GM10248 (cell line): Measurements from ENCODE around the gene ALOX12.

Source experiments
- CTCF ChIA-PET: fragments of 300-600 bp; sonication (Branson Sonifier 250); formaldehyde crosslinking; extraction: SDS; loops from one replicate; lab custom pipeline; 2021; ENCODE audit warnings: antibody characterized with exemption; lab: Yijun Ruan, JAX
- POLR2A ChIA-PET: fragments of 350-650 bp; sonication (Branson Sonifier 250); formaldehyde crosslinking; extraction: SDS; loops from one replicate; lab custom pipeline; 2020; ENCODE audit warnings: antibody characterized with exemption; lab: Yijun Ruan, JAX
- DNase-seq: peaks from one replicate; pipeline ENCODE4 v3.0.0; 2012; ENCODE audit errors: extremely low spot score
- TF ChIP-seq, protein P1 (sequence below): IDR thresholded peaks from 2 replicates; pipeline ENCODE4 v1.5.1; 2012; ENCODE audit warnings: mild to moderate bottlenecking, low read depth; ENCODE audit errors: extremely low read depth, missing control alignments, control extremely low read depth

ALOX12 gene

DNA sequence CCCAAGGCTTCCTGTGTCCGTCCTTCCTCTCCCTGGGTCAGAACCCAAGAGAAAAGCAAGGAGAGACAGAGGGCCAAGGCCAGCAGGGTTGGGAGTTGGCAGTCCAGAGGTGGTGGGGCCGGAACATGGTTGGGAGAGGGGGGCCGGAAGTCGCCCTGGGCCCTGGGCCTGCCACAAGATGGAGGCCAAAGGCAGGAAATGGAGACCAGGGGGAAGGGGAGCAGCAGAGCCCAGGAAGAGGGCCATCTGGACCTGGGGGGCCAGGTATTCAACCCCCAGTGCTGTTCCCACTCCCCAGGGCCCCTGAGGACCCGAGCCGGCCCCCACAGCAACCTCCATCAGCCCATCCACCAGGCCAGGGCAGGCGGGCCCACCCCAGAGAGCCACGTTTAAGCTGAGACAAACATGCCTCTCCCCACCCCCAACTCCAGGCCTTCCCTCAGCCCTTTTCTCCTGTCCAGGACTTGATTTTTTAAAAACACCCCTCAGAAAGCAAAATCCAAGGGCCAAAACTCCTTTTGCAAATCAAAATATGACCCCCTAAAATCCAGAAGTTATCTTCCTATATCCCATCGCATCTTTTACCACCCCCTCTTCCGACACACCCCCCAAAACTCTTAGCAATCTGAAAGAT lies 22.6 kb downstream of the ALOX12 start:
- TF ChIP-seq, protein P1, sequence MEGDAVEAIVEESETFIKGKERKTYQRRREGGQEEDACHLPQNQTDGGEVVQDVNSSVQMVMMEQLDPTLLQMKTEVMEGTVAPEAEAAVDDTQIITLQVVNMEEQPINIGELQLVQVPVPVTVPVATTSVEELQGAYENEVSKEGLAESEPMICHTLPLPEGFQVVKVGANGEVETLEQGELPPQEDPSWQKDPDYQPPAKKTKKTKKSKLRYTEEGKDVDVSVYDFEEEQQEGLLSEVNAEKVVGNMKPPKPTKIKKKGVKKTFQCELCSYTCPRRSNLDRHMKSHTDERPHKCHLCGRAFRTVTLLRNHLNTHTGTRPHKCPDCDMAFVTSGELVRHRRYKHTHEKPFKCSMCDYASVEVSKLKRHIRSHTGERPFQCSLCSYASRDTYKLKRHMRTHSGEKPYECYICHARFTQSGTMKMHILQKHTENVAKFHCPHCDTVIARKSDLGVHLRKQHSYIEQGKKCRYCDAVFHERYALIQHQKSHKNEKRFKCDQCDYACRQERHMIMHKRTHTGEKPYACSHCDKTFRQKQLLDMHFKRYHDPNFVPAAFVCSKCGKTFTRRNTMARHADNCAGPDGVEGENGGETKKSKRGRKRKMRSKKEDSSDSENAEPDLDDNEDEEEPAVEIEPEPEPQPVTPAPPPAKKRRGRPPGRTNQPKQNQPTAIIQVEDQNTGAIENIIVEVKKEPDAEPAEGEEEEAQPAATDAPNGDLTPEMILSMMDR: no peak
- CTCF ChIA-PET: interaction anchor here (1.9 kb wide), 1 partner anchor 14 kb away, joined by 7 read pairs; no protein-coding TSS in a partner anchor
- POLR2A ChIA-PET: no interaction called here
- no peak for DNase-seq

DNA sequence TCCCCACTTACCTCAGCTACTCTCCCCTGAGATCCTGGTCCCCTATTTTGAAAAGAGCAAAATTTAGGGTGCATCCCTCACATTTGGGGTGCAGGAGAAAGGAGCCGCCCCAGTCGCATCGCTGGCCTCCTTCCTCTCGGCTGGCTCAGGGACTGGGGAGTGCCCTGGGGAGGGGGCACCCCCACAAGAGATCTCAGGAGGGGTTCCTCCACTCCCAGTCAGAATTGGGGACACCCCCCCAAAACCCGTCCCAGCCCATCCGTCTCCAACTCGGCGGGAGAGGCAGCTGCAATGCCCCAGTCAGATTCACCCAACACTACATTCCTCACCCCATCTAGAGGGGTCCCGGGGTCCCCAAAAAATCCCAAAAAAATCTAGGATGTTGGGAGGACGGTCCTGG lies 23.5 kb downstream of the ALOX12 start:
- no peak for DNase-seq
- ChIA-PET POLR2A (no interaction called here), CTCF (interaction anchor here (1.1 to 4.7 kb wide), 6 partner anchors 15 to 176 kb away, joined by 3 to 60 read pairs (median 23); no protein-coding TSS in a partner anchor)
- TF ChIP-seq, protein P1: no peak

DNA sequence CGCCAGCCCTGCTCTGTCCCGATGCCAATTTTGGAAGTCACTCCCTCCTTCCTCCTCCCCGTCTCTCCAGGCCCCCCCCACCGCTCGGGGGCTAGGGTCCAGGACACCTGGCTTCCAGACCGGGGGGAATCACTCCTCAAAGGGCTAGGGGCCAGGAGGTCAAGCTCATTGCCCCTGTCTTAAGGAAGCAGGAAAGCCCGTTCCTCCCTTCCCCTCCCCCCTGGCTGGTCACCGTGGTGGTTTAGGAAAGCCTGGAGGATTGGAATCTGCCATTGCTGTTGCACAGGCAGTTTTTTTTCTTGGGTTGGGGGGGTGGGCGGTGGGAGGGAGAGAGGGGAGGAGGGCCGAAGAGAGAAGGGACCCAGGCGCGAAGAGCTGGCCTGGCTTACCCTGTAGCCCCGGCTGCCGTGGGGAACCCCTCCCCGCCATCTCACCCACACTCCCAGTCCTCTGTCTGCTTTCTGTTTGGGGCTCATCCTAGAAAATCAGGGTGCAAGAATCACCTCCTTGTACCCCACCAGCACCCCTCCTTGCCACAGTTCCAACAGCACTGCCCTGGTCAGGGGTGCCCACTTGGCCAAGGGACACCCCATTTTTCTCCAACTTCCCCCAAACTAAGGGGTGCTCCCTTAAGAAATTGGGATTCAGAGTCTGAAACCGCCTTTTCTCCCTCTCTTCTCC lies 24.1 kb downstream of the ALOX12 start:
- ChIA-PET POLR2A (no interaction called here), CTCF (interaction anchor here (1.1 to 4.7 kb wide), 8 partner anchors 16 to 353 kb away, joined by 3 to 60 read pairs (median 12); no protein-coding TSS in a partner anchor)
- TF ChIP-seq, protein P1: no peak
- no peak for DNase-seq

DNA sequence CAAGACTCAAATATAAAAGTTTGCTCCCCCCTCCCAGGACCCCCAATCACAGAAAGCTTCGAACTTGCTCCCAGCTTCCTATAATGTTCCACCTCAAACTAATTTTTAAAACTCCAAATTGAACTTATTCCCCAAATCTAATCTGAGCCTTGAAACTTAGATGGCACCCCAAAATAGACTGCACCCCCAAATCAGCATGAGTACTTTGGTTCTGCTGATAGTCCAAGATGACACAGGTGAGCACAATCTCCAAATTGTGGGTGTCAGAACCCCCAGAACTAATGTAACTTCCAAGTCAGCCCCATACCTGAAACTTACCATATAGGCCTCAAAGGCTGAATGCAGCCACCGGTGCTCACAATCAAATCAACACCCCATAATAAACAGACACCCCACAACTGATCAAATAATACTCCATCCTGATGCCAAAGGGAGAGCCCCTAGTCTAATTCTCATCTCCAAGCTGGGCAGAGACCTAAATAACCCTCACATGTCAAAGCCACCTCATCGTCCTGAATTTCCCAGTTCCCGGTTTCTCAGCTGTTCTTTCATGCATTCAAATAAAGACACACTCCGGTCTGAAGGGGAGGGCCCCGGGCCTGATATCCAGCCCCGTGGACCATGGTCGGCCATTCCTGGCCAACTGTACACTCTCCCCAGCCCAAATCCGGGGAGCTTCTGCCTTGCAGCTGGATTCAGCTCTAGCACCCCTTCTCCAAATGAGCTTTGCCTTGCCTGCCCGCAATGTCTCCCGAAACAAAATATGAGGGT lies 25.2 kb downstream of the ALOX12 start:
- no peak for DNase-seq
- TF ChIP-seq, protein P1: no peak
- ChIA-PET POLR2A (interaction anchor here (1.0 kb wide), 1 partner anchor 15 kb away, joined by 4 read pairs; the partner anchor contains the start of gene SLC16A13), CTCF (interaction anchor here (0.5 to 4.7 kb wide), 27 partner anchors 10 to 355 kb away, joined by 3 to 60 read pairs (median 5); partner anchors contain the start of genes RNASEK and SLC16A13)

DNA sequence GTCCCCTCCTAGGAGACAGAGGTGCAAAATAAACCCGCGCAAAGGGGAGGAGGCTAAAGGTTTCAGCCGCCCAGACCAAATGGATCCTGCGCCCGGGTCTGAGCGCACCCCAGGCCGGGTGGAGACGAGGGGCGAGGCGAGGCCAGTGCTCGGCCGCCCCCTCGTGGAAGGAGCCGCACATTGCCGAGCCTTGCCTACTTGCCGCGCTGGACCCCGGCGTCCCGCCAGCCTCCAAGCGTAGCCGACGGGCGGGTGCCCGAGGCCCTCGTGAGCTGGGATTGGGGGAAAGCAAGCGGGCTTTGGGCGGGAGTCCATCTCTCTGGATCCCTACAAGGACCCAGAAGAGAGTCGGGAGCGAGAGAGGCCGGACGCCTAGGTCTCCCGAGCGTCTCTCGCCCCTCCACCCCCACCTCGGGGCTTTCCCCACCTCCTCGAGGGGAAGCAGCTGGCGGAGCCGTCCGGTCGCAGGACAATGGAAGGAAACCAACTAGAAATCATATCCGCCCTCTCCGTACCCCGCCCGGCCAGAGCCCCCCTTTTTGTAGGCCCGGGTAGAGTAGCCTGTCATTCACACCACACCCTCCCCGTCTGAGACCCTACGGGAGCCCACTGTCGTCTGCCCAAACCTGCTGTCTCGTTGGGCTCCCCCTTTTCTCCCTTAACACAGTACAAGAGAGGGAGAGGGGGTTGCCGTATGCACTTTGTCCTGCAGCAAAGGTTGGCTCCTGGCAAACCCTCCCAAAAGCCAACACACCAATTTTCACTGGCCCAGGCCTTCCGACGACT lies 26.3 kb downstream of the ALOX12 start:
- TF ChIP-seq, protein P1: peak; percentile 91
- DNase-seq: peak; percentile 86
- ChIA-PET POLR2A (interaction anchor here (1.0 kb wide), 1 partner anchor 14 kb away, joined by 4 read pairs; the partner anchor contains the start of gene SLC16A13), CTCF (interaction anchor here (0.5 to 4.7 kb wide), 34 partner anchors 9 to 356 kb away, joined by 3 to 60 read pairs (median 4); partner anchors contain the start of genes RNASEK and SLC16A13)
